ENCODE results near the gene TBCD.
"Not testable (repeated sequence)": the region's sequence is repeated elsewhere in the genome, so short reads cannot be mapped to it uniquely, and the experiment has no call there.

Gene TBCD

GRCh38 chr17:82960419-82961271 is 208.8 kb downstream of the TBCD start:
- no peak for DNase-seq (ENCODE audit: low read depth)
- TF ChIP-seq, protein P1, sequence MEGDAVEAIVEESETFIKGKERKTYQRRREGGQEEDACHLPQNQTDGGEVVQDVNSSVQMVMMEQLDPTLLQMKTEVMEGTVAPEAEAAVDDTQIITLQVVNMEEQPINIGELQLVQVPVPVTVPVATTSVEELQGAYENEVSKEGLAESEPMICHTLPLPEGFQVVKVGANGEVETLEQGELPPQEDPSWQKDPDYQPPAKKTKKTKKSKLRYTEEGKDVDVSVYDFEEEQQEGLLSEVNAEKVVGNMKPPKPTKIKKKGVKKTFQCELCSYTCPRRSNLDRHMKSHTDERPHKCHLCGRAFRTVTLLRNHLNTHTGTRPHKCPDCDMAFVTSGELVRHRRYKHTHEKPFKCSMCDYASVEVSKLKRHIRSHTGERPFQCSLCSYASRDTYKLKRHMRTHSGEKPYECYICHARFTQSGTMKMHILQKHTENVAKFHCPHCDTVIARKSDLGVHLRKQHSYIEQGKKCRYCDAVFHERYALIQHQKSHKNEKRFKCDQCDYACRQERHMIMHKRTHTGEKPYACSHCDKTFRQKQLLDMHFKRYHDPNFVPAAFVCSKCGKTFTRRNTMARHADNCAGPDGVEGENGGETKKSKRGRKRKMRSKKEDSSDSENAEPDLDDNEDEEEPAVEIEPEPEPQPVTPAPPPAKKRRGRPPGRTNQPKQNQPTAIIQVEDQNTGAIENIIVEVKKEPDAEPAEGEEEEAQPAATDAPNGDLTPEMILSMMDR (IDR thresholded peaks at IDR 0.05; ENCODE audit: control insufficient read depth, extremely low read depth, insufficient read depth): no peak
- no peak overlapping the region for H3K4me3 ChIP-seq (ENCODE audit: low read depth, low read length)

- H3K4me3 ChIP-seq (ENCODE audit: low read depth, low read length): no peak overlapping the region
- TF ChIP-seq, protein P1 (IDR thresholded peaks at IDR 0.05; ENCODE audit: control insufficient read depth, extremely low read depth, insufficient read depth): no peak
- no peak for DNase-seq (ENCODE audit: low read depth)
Observed at GRCh38 chr17:82961366-82962162, 209.7 kb downstream of the TBCD start.

GRCh38 chr17:82962163-82962720 is 210.4 kb downstream of the TBCD start:
- no peak overlapping the region for H3K4me3 ChIP-seq (ENCODE audit: low read depth, low read length)
- no peak for DNase-seq (ENCODE audit: low read depth)
- TF ChIP-seq, protein P1 (IDR thresholded peaks at IDR 0.05; ENCODE audit: control insufficient read depth, extremely low read depth, insufficient read depth): no peak

DNA sequence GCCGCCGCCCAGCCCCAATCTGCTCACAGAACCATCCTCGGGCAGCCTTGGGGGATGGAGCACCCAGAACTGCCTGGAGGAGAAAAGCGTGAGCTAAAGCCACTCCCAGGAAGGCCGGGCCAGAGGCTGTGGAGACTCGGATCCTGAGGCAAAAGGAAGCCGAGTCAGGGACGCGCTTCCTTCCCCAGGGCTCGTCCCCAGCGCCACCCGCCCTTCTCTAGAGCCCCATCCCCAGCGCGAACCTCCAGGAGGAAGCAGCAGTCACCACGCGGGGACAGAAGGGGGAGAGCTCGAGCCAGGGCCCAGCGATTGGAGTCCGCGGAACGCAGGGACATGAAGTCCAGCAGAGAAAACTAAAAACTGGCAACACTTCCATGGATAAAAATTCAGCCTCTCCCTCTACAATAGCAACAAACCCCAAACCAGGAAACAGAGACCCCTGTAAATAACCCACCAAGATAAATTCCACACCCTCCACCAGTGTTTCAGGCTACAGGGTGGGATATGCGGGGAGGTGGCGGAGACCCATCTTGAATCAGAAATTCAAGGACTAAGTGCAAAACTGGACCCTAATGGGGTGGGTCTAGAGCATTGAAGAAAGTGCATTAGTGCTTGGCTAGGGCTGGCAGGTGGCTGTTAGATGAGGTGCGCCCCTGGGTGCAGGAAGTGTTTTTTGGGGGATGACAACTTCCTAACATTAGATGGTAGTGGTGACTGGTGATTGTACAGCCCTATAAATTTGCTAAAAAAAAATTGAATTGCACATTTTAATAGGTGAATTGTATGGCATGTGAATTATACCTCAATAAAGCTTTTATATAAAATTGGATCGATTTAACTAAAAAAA is 211.5 kb downstream of the TBCD start:
- TF ChIP-seq, protein P1 (IDR thresholded peaks at IDR 0.05; ENCODE audit: control insufficient read depth, extremely low read depth, insufficient read depth): peak; percentile 26; the same call in 1 of the 2 replicates
- no peak for DNase-seq (ENCODE audit: low read depth)
- no peak overlapping the region for H3K4me3 ChIP-seq (ENCODE audit: low read depth, low read length)

DNA sequence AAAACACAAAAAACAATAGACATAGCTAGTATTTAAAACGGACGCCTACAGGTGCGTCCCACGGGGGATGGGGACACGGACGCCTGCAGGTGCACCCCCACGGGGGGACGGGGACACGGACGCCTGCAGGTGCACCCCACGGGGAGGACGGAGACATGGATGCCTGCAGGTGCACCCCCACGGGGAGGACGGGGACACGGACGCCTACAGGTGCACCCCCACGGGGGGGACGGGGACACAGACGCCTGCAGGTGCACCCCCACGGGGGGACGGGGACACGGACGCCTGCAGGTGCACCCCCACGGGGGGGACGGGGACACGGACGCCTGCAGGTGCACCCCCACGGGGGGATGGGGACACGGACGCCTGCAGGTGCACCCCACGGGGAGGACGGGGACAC is 212.6 kb downstream of the TBCD start:
- H3K4me3 ChIP-seq (ENCODE audit: low read depth, low read length); DNase-seq (ENCODE audit: low read depth): not testable (repeated sequence)

DNA sequence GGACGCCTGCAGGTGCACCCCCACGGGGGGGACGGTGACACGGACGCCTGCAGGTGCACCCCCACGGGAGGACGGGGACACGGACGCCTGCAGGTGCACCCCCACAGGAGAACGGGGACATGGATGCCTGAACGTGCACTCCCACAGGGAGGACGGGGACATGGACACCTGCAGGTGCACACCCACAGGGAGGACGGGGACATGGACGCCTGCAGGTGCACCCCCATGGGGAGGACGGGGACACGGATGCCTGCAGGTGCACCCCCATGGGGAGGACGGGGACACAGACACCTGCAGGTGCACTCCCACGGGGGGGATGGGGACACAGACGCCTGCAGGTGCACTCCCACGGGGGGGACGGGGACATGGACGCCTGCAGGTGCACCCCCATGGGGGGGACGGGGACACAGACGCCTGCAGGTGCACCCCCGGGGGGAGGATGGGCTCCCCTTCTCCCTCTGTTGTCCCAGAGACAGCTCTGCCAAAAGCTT is 213.0 kb downstream of the TBCD start:
- TF ChIP-seq, protein P1 (IDR thresholded peaks at IDR 0.05; ENCODE audit: control insufficient read depth, extremely low read depth, insufficient read depth): no peak
- no peak for DNase-seq (ENCODE audit: low read depth)
- H3K4me3 ChIP-seq (ENCODE audit: low read depth, low read length): no peak overlapping the region

All from LNCaP clone FGC (cell line).